CD14-positive monocyte (primary cell): ENCODE results near the gene CACNB4. TPM values are rescaled to one million over a fixed set of nuclear protein-coding genes. Genes with fewer than 3 reads are reported as not detected.

Source experiments
- DNase-seq, 3 donors: peaks; one replicate each; pipeline ENCODE4 v3.0.0-alpha.2; 2011 to 2022
- H2AFZ ChIP-seq: 2 replicates; pipeline ENCODE4 v1.6.0; 2012; ENCODE audit warnings: mild to moderate bottlenecking, low read depth, low read length, inconsistent platforms; ENCODE audit not compliant: insufficient read depth, poor library complexity, severe bottlenecking
- H3K27ac ChIP-seq, 2 donors: 1 replicate in 1 of 2; 2 replicates in 1 of 2; pipeline ENCODE4 v1.5.1; 2012 to 2013; ENCODE audit warnings: low read length in 2 of 2, control low read depth in 1 of 2, inconsistent platforms in 1 of 2, low read depth in 1 of 2, mild to moderate bottlenecking in 1 of 2
- H3K27me3 ChIP-seq, 2 donors: one replicate each; pipeline versions ENCODE4 v1.6.0 to v1.6.1; 2011 to 2013; ENCODE audit warnings: low read length in 2 of 2; ENCODE audit not compliant: control insufficient read depth in 2 of 2, insufficient read depth in 2 of 2
- H3K36me3 ChIP-seq, 2 donors: replicated peaks in 1 of 2; 1 replicate in 1 of 2; 2 replicates in 1 of 2; pipeline versions ENCODE4 v1.5.1 to v1.6.1; 2012 to 2013; ENCODE audit warnings: low read length in 2 of 2, control low read depth in 1 of 2, inconsistent platforms in 1 of 2, mild to moderate bottlenecking in 1 of 2; ENCODE audit not compliant: insufficient read depth in 2 of 2, control insufficient read depth in 1 of 2
- H3K4me1 ChIP-seq, 2 donors: 1 replicate in 1 of 2; 2 replicates in 1 of 2; pipeline versions ENCODE4 v1.5.1 to v1.6.1; 2012 to 2013; ENCODE audit warnings: low read length in 2 of 2, control low read depth in 1 of 2, inconsistent platforms in 1 of 2, mild to moderate bottlenecking in 1 of 2, moderate library complexity in 1 of 2; ENCODE audit not compliant: insufficient read depth in 2 of 2, control insufficient read depth in 1 of 2
- H3K4me2 ChIP-seq: replicated peaks from 2 replicates; pipeline ENCODE3; 2012; ENCODE audit warnings: low read length, moderate library complexity, mild to moderate bottlenecking; ENCODE audit not compliant: poor library complexity, severe bottlenecking; ENCODE audit errors: extremely low read depth
- H3K4me3 ChIP-seq, 3 experiments: fragments of 200-600 bp in 1 of 3; sonication (generic) in 1 of 3; replicated peaks in 1 of 3; 1 replicate in 2 of 3; 2 replicates in 1 of 3; pipeline ENCODE4 v1.5.1; 2011 to 2013; ENCODE audit warnings: low read length in 3 of 3, mild to moderate bottlenecking in 3 of 3, control low read depth in 2 of 3, low read depth in 2 of 3, inconsistent platforms in 1 of 3, moderate library complexity in 1 of 3
- H3K79me2 ChIP-seq: 2 replicates; pipeline ENCODE4 v1.6.0; 2012; ENCODE audit warnings: mild to moderate bottlenecking, control low read depth, inconsistent platforms, low read length, moderate library complexity; ENCODE audit not compliant: insufficient read depth
- H3K9ac ChIP-seq: 2 replicates; pipeline ENCODE4 v1.6.0; 2017; ENCODE audit warnings: low read length, mild to moderate bottlenecking; ENCODE audit not compliant: insufficient read depth, poor library complexity, severe bottlenecking
- H3K9me3 ChIP-seq, 2 donors: replicated peaks in 1 of 2; 1 replicate in 1 of 2; 2 replicates in 1 of 2; pipeline versions ENCODE4 v1.5.1 to v1.6.1; 2012 to 2013; ENCODE audit warnings: low read length in 2 of 2, control low read depth in 1 of 2; ENCODE audit not compliant: control insufficient read depth in 1 of 2, insufficient read depth in 1 of 2
- H4K20me1 ChIP-seq: 2 replicates; pipeline ENCODE4 v1.6.0; 2012; ENCODE audit warnings: mild to moderate bottlenecking, low read length, control low read depth, moderate library complexity; ENCODE audit not compliant: insufficient read depth
- H3K27ac Mint-ChIP-seq, 7 donors: one replicate each; pipeline ENCODE4 v1.8.0; 2020; ENCODE audit warnings: mild to moderate bottlenecking in 7 of 7, mixed read lengths in 7 of 7, moderate library complexity in 6 of 7, inconsistent platforms in 2 of 7
- H3K27me3 Mint-ChIP-seq, 3 donors: one replicate each; pipeline ENCODE4 v1.8.0; 2021 to 2022; ENCODE audit warnings: low read depth in 3 of 3, mild to moderate bottlenecking in 3 of 3, mixed read lengths in 3 of 3, moderate library complexity in 3 of 3, inconsistent platforms in 1 of 3
- H3K36me3 Mint-ChIP-seq, 2 donors: one replicate each; pipeline ENCODE4 v1.8.0; 2020; ENCODE audit warnings: mixed read lengths in 2 of 2, inconsistent platforms in 1 of 2, mild to moderate bottlenecking in 1 of 2
- H3K4me1 Mint-ChIP-seq: one replicate; pipeline ENCODE4 v1.8.0; 2020; ENCODE audit warnings: mild to moderate bottlenecking, mixed read lengths
- H3K4me3 Mint-ChIP-seq, 2 donors: one replicate each; pipeline ENCODE4 v1.8.0; 2020; ENCODE audit warnings: mild to moderate bottlenecking in 2 of 2, mixed read lengths in 2 of 2, moderate library complexity in 1 of 2
- H3K9me3 Mint-ChIP-seq, 7 donors: one replicate each; pipeline ENCODE4 v1.8.0; 2020 to 2022; ENCODE audit warnings: mixed read lengths in 7 of 7, mild to moderate bottlenecking in 6 of 7, moderate library complexity in 6 of 7, inconsistent platforms in 2 of 7
- WGBS: methylation state at CpG from one replicate; pipeline ENCODE4 v1.1.5; 2013; ENCODE audit warnings: missing lambda C conversion rate; ENCODE audit not compliant: insufficient coverage; 5-methylcytosine and 5-hydroxymethylcytosine counted together
- intact Hi-C, 2 donors: fragments of 100-400 bp; cut with micrococcal nuclease; formaldehyde crosslinking; loops; one replicate each; pipeline versions ENCODE4 v1.15.0 to v1.15.1; 2023
- polyA plus RNA-seq, 3 donors: library from polyadenylated mRNA; depleted of rRNA in 1 of 3; unstranded in 2 of 3; stranded (reverse) in 1 of 3; fragments of 300-500 nt in 2 of 3; fragments of >200 nt in 1 of 3; fragmentation: Illumina TruSeq in 2 of 3; gene quantifications; 1 replicate in 2 of 3; 2 replicates in 1 of 3; pipeline ENCODE4 v1.2.3, GENCODE V29; 2012 to 2021
- TF ChIP-seq, protein P1 (sequence below): fragments of 200-600 bp; IDR thresholded peaks from one replicate; pipeline ENCODE4 v1.8.0; 2022; ENCODE audit warnings: antibody characterized with exemption, mild to moderate bottlenecking

CACNB4 gene
- polyA plus RNA-seq, 3 donors, result 0.44 to 1.9 (median 1.1) TPM

- Mint-ChIP-seq H3K27me3 (peaks cover 27 to 46% (median 34%) of the 10 kb centered on the region in 3 donors), H3K36me3 (peaks cover 5 to 8% of the 10 kb centered on the region in 2 donors), H3K4me1 (peaks cover 19% of the 10 kb centered on the region), H3K27ac (no peak overlapping the region), H3K9me3 (peaks cover 0 to 18% (median 3%) of the 10 kb centered on the region in 7 donors), H3K4me3 (no peak overlapping the region)
- Histone ChIP-seq H3K4me1 (peaks cover 14 to 22% of the 10 kb centered on the region in 2 donors), H3K27me3 (peaks cover 22 to 41% of the 10 kb centered on the region in 2 donors), H3K4me2 (no peak overlapping the region), H3K9me3 (no peaks in the 10 kb centered on the region), H3K27ac (no peak overlapping the region), H3K9ac (no peak overlapping the region), H3K79me2 (no peaks in the 10 kb centered on the region), H3K36me3 (no peaks in the 10 kb centered on the region), H2AFZ (no peak overlapping the region), H3K4me3 (no peak overlapping the region), H4K20me1 (no peaks in the 10 kb centered on the region)
- TF ChIP-seq, protein P1, sequence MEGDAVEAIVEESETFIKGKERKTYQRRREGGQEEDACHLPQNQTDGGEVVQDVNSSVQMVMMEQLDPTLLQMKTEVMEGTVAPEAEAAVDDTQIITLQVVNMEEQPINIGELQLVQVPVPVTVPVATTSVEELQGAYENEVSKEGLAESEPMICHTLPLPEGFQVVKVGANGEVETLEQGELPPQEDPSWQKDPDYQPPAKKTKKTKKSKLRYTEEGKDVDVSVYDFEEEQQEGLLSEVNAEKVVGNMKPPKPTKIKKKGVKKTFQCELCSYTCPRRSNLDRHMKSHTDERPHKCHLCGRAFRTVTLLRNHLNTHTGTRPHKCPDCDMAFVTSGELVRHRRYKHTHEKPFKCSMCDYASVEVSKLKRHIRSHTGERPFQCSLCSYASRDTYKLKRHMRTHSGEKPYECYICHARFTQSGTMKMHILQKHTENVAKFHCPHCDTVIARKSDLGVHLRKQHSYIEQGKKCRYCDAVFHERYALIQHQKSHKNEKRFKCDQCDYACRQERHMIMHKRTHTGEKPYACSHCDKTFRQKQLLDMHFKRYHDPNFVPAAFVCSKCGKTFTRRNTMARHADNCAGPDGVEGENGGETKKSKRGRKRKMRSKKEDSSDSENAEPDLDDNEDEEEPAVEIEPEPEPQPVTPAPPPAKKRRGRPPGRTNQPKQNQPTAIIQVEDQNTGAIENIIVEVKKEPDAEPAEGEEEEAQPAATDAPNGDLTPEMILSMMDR, result no peak
- WGBS, result 100% methylated on average over 1 of the region's 2 CpGs
- no peak for DNase-seq
- intact Hi-C loops, result no loop called here
Observed at GRCh38 chr2:152100961-152101360, 2.1 kb upstream of the CACNB4 start.

GRCh38 chr2:152099367-152100050, 665 bp upstream of the CACNB4 start:
- H3K4me2 ChIP-seq, result peak overlapping the region; percentile 99
- Mint-ChIP-seq H3K27me3 (peaks cover 27 to 49% (median 34%) of the 10 kb centered on the region in 3 donors), H3K9me3 (peaks cover 0 to 15% (median 3%) of the 10 kb centered on the region in 7 donors), H3K4me3 (peak overlapping the region; percentile 84 to 94), H3K36me3 (peaks cover 5 to 8% of the 10 kb centered on the region in 2 donors), H3K27ac (peak overlapping the region in 2 of 7 donors; percentile 66 to 67), H3K4me1 (peaks cover 21% of the 10 kb centered on the region)
- peaks cover 22 to 41% of the 10 kb centered on the region in 2 donors for H3K27me3 ChIP-seq
- H3K36me3 ChIP-seq, result no peaks in the 10 kb centered on the region
- intact Hi-C loops, result loop anchor here in 1 of 2 donors (5.0 kb wide), 1 partner anchor 52 kb away; no protein-coding TSS in a partner anchor
- peak overlapping the region; percentile 68 for H3K9ac ChIP-seq
- H3K4me3 ChIP-seq, result peak overlapping the region; percentile 40 to 83 (median 44)
- whole genome bisulfite sequencing, result 0% methylated on average over 10 of the region's 19 CpGs
- H3K79me2 ChIP-seq, result no peaks in the 10 kb centered on the region
- H3K4me1 ChIP-seq, result peaks cover 15 to 22% of the 10 kb centered on the region in 2 donors
- DNase-seq, result peak in 2 of 3 donors; percentile 8 to 11
- H4K20me1 ChIP-seq, result no peaks in the 10 kb centered on the region
- TF ChIP-seq, protein P1, result no peak
- no peak overlapping the region for H3K27ac ChIP-seq
- H3K9me3 ChIP-seq, result no peaks in the 10 kb centered on the region
- H2AFZ ChIP-seq, result peak overlapping the region; percentile 86
